ENCODE results near the gene ASTN2. TPM values are rescaled to one million over a fixed set of nuclear protein-coding genes. Genes with fewer than 3 reads are reported as not detected.

Gene ASTN2
- total RNA-seq, 1 donor from 2014 or later = 12.2 TPM

GRCh38 chr9:116987721-116988485 is 427.0 kb downstream of the ASTN2 start:
- Histone ChIP-seq H3K27me3 (ENCODE audit: control insufficient read depth, insufficient read depth, low read length) (no peaks in the 10 kb centered on the region), H3K36me3 (ENCODE audit: control insufficient read depth, insufficient read depth, low read length) (no peaks in the 10 kb centered on the region), H3K4me3 (ENCODE audit: low read depth, low read length) (no peak overlapping the region)
- no peak for TF ChIP-seq CTCF (IDR thresholded peaks at IDR 0.05; ENCODE audit: insufficient read depth, low read length, poor library complexity, severe bottlenecking)
- DNase-seq (ENCODE audit: low read depth) = no peak

GRCh38 chr9:116986015-116986414 is 428.8 kb downstream of the ASTN2 start:
- no peaks in the 10 kb centered on the region for H3K27me3 ChIP-seq (ENCODE audit: control insufficient read depth, insufficient read depth, low read length)
- H3K4me3 ChIP-seq (ENCODE audit: low read depth, low read length) = no peak overlapping the region
- no peak for DNase-seq (ENCODE audit: low read depth)
- no peak for TF ChIP-seq CTCF (IDR thresholded peaks at IDR 0.05; ENCODE audit: insufficient read depth, low read length, poor library complexity, severe bottlenecking)
- no peaks in the 10 kb centered on the region for H3K36me3 ChIP-seq (ENCODE audit: control insufficient read depth, insufficient read depth, low read length)

- Histone ChIP-seq H3K36me3 (ENCODE audit: control insufficient read depth, insufficient read depth, low read length) (no peaks in the 10 kb centered on the region), H3K4me3 (ENCODE audit: low read depth, low read length) (no peak overlapping the region), H3K27me3 (ENCODE audit: control insufficient read depth, insufficient read depth, low read length) (no peaks in the 10 kb centered on the region)
- no peak for TF ChIP-seq CTCF (IDR thresholded peaks at IDR 0.05; ENCODE audit: insufficient read depth, low read length, poor library complexity, severe bottlenecking)
- DNase-seq (ENCODE audit: low read depth) = no peak
Measured at GRCh38 chr9:116985596-116985995, 429.3 kb downstream of the ASTN2 start.

- no peak for TF ChIP-seq CTCF (IDR thresholded peaks at IDR 0.05; ENCODE audit: insufficient read depth, low read length, poor library complexity, severe bottlenecking)
- no peak overlapping the region for H3K4me3 ChIP-seq (ENCODE audit: low read depth, low read length)
- DNase-seq (ENCODE audit: low read depth) = no peak
- no peaks in the 10 kb centered on the region for H3K36me3 ChIP-seq (ENCODE audit: control insufficient read depth, insufficient read depth, low read length)
- no peaks in the 10 kb centered on the region for H3K27me3 ChIP-seq (ENCODE audit: control insufficient read depth, insufficient read depth, low read length)
Measured at GRCh38 chr9:116984111-116984510, 430.7 kb downstream of the ASTN2 start.

GRCh38 chr9:116980582-116981120 is 434.2 kb downstream of the ASTN2 start:
- no peak for DNase-seq (ENCODE audit: low read depth)
- Histone ChIP-seq H3K36me3 (ENCODE audit: control insufficient read depth, insufficient read depth, low read length) (no peaks in the 10 kb centered on the region), H3K4me3 (ENCODE audit: low read depth, low read length) (no peak overlapping the region), H3K27me3 (ENCODE audit: control insufficient read depth, insufficient read depth, low read length) (no peaks in the 10 kb centered on the region)
- no peak for TF ChIP-seq CTCF (IDR thresholded peaks at IDR 0.05; ENCODE audit: insufficient read depth, low read length, poor library complexity, severe bottlenecking)
